Esophagus muscularis mucosa (tissue), 4 donors: ENCODE measurements around the gene CEP170. TPM values are rescaled to one million over a fixed set of nuclear protein-coding genes. Genes with fewer than 3 reads are reported as not detected.

Source experiments
- DNase-seq: peaks from one replicate; pipeline ENCODE4 v3.0.0-alpha.2; 2017; ENCODE audit errors: extremely low spot score
- H3K27ac ChIP-seq, 4 donors: fragments of 200-600 bp; sonication (generic); replicated peaks in 1 of 4; 1 replicate in 3 of 4; 2 replicates in 1 of 4; pipeline ENCODE4 v1.5.1; 2016 to 2019; ENCODE audit warnings: mild to moderate bottlenecking in 1 of 4
- H3K27me3 ChIP-seq, 4 donors: fragments of 200-600 bp; sonication (generic); one replicate each; pipeline versions ENCODE4 v1.5.1 to v1.6.0; 2016 to 2019
- H3K36me3 ChIP-seq, 4 donors: fragments of 200-600 bp; sonication (generic); one replicate each; pipeline ENCODE4 v1.5.1; 2016 to 2019
- H3K4me1 ChIP-seq, 4 donors: fragments of 200-600 bp; sonication (generic); one replicate each; pipeline ENCODE4 v1.5.1; 2016 to 2019
- H3K4me3 ChIP-seq, 4 donors: fragments of 200-600 bp; sonication (generic); 1 replicate in 2 of 4; 2 replicates in 2 of 4; pipeline ENCODE4 v1.5.1; 2016 to 2019; ENCODE audit warnings: mild to moderate bottlenecking in 4 of 4, moderate library complexity in 1 of 4
- H3K9me3 ChIP-seq, 4 donors: fragments of 200-600 bp; sonication (generic); 1 replicate in 3 of 4; 2 replicates in 1 of 4; pipeline ENCODE4 v1.5.1; 2016 to 2019
- CTCF ChIP-seq, 3 experiments: fragments of 200-600 bp in 2 of 3; fragments of 450-650 bp in 1 of 3; sonication (generic) in 2 of 3; IDR thresholded peaks; one replicate each; pipeline ENCODE4 v1.5.1; 2017 to 2019; ENCODE audit warnings: antibody characterized with exemption in 3 of 3, mild to moderate bottlenecking in 2 of 3, moderate library complexity in 1 of 3
- EP300 ChIP-seq: sonication (generic); formaldehyde crosslinking; IDR thresholded peaks from one replicate; pipeline ENCODE4 v1.6.1; 2017; ENCODE audit warnings: antibody characterized with exemption
- POLR2A ChIP-seq: fragments of 450-650 bp; IDR thresholded peaks from one replicate; pipeline ENCODE4 v1.6.1; 2017; ENCODE audit warnings: antibody characterized with exemption, moderate library complexity, mild to moderate bottlenecking, low read depth
- POLR2AphosphoS5 ChIP-seq, 2 donors: sonication (generic); formaldehyde crosslinking; IDR thresholded peaks; one replicate each; pipeline ENCODE4 v1.6.1; 2017; ENCODE audit warnings: antibody characterized with exemption in 2 of 2
- WGBS: methylation state at CpG from one replicate; pipeline ENCODE4 v1.1.5; 2018; 5-methylcytosine and 5-hydroxymethylcytosine counted together
- intact Hi-C: fragments of 100-400 bp; cut with DNase I; formaldehyde crosslinking; loops from one replicate; pipeline ENCODE4 v1.15.1; 2023
- total RNA-seq, 4 donors: library from RNA; depleted of rRNA; stranded (reverse); fragments of >200 nt; gene quantifications; one replicate each; pipeline versions ENCODE4 v1.1.0 to v1.2.1, GENCODE V29; 2016

Gene CEP170
- total RNA-seq, 4 donors from 2014 or later: 22.2 to 36.0 (median 30.9) TPM

GRCh38 chr1:243292117-243292516 is 37.0 kb upstream of the CEP170 start:
- H3K4me1 ChIP-seq: peaks cover 0 to 12% (median 0%) of the 10 kb centered on the region in 4 donors
- TF ChIP-seq EP300: no peak
- no peak for TF ChIP-seq POLR2A
- no peak for TF ChIP-seq CTCF (IDR thresholded peaks at IDR 0.05)
- no peak for TF ChIP-seq POLR2AphosphoS5 (IDR thresholded peaks at IDR 0.05)
- no peaks in the 10 kb centered on the region for H3K9me3 ChIP-seq
- H3K4me3 ChIP-seq: no peak overlapping the region
- H3K36me3 ChIP-seq: peaks cover 8 to 62% (median 35%) of the 10 kb centered on the region in 4 donors
- H3K27me3 ChIP-seq: no peaks in the 10 kb centered on the region
- no peak overlapping the region for H3K27ac ChIP-seq
- 100% methylated on average over 5 of the region's 5 CpGs for WGBS
- no peak for DNase-seq
- intact Hi-C loops: no loop called here

- no peaks in the 10 kb centered on the region for H3K27me3 ChIP-seq
- WGBS: 86% methylated on average over 1 of the region's 1 CpG
- peaks cover 0 to 12% (median 0%) of the 10 kb centered on the region in 4 donors for H3K4me1 ChIP-seq
- no peak overlapping the region for H3K27ac ChIP-seq
- no peak overlapping the region for H3K4me3 ChIP-seq
- no peak for TF ChIP-seq POLR2AphosphoS5 (IDR thresholded peaks at IDR 0.05)
- no peak for TF ChIP-seq EP300
- TF ChIP-seq POLR2A: no peak
- no peaks in the 10 kb centered on the region for H3K9me3 ChIP-seq
- no peak for DNase-seq
- intact Hi-C loops: no loop called here
- peaks cover 8 to 69% (median 40%) of the 10 kb centered on the region in 4 donors for H3K36me3 ChIP-seq
Measured at GRCh38 chr1:243291292-243291691, 36.2 kb upstream of the CEP170 start.

GRCh38 chr1:243288062-243288461 is 33.0 kb upstream of the CEP170 start:
- TF ChIP-seq POLR2AphosphoS5 (IDR thresholded peaks at IDR 0.05) (no peak), CTCF (IDR thresholded peaks at IDR 0.05) (no peak), POLR2A (no peak), EP300 (no peak)

GRCh38 chr1:243287652-243288051 is 32.6 kb upstream of the CEP170 start:
- H3K27ac ChIP-seq: peak overlapping the region in 2 of 4 donors; percentile 14 to 35
- no peak overlapping the region for H3K4me3 ChIP-seq
- H3K27me3 ChIP-seq: no peaks in the 10 kb centered on the region
- H3K36me3 ChIP-seq: peaks cover 0 to 56% (median 36%) of the 10 kb centered on the region in 4 donors
- H3K9me3 ChIP-seq: no peaks in the 10 kb centered on the region
- TF ChIP-seq EP300 (no peak), POLR2AphosphoS5 (IDR thresholded peaks at IDR 0.05) (no peak), CTCF (IDR thresholded peaks at IDR 0.05) (no peak), POLR2A (no peak)
- intact Hi-C loops: no loop called here
- DNase-seq: no peak
- peaks cover 0 to 12% (median 0%) of the 10 kb centered on the region in 4 donors for H3K4me1 ChIP-seq
- WGBS: 17% methylated on average over 1 of the region's 1 CpG

More at GRCh38 chr1:243288062-243288461, 33.0 kb upstream of the CEP170 start:
- Histone ChIP-seq H3K4me3 (no peak overlapping the region), H3K36me3 (peaks cover 0 to 60% (median 36%) of the 10 kb centered on the region in 4 donors), H3K4me1 (peaks cover 0 to 12% (median 0%) of the 10 kb centered on the region in 4 donors), H3K27me3 (no peaks in the 10 kb centered on the region), H3K9me3 (no peaks in the 10 kb centered on the region), H3K27ac (peak overlapping the region in 2 of 4 donors; percentile 14 to 35)
- DNase-seq: no peak
- intact Hi-C loops: no loop called here
- 88% methylated on average over 6 of the region's 6 CpGs for WGBS

- Histone ChIP-seq H3K4me3 (no peak overlapping the region), H3K27me3 (no peaks in the 10 kb centered on the region), H3K4me1 (peaks cover 0 to 12% (median 0%) of the 10 kb centered on the region in 4 donors), H3K27ac (peak overlapping the region in 2 of 4 donors; percentile 12 to 14), H3K36me3 (peaks cover 0 to 59% (median 36%) of the 10 kb centered on the region in 4 donors), H3K9me3 (no peaks in the 10 kb centered on the region)
- intact Hi-C loops: no loop called here
- no peak for TF ChIP-seq EP300
- TF ChIP-seq POLR2AphosphoS5 (IDR thresholded peaks at IDR 0.05): no peak
- TF ChIP-seq POLR2A: no peak
- TF ChIP-seq CTCF (IDR thresholded peaks at IDR 0.05): no peak
- no peak for DNase-seq
- WGBS: 49% methylated on average over 2 of the region's 2 CpGs
Measured at GRCh38 chr1:243287123-243287460, 32.0 kb upstream of the CEP170 start.
